PC-3 (cell line): ENCODE measurements around the gene BAAT. TPM values are rescaled to one million over a fixed set of nuclear protein-coding genes. Genes with fewer than 3 reads are reported as not detected.

ENCODE experiments used
- ATAC-seq: fragments of 200-7000 bp; cut with Tn5 transposase; 2 replicates; pipeline ENCODE4 v1.9.1; 2020; ENCODE audit warnings: mild to moderate bottlenecking, moderate library complexity
- BruUV-seq: library from RNA; stranded (reverse); fragments of 400-500 nt; replicated peaks from 2 replicates; lab custom pipeline; 2021; lab: Mats Ljungman, UMichigan
- CTCF ChIA-PET: fragments of 300-600 bp; sonication (Branson Sonifier 250); formaldehyde crosslinking; loops from one replicate; lab custom pipeline; 2022; ENCODE audit warnings: antibody characterized with exemption; lab: Charles Lee
- POLR2A ChIA-PET: fragments of 300-600 bp; sonication (Branson Sonifier 250); formaldehyde crosslinking; loops from one replicate; lab custom pipeline; 2022; ENCODE audit warnings: antibody characterized with exemption; ENCODE audit not compliant: unreplicated experiment; lab: Charles Lee
- DNase-seq: peaks from one replicate; pipeline ENCODE4 v3.0.0-alpha.2; 2015
- H2AFZ ChIP-seq: fragments of 300-600 bp; sonication (generic); 2 replicates; pipeline ENCODE4 v1.6.0; 2016; ENCODE audit warnings: antibody characterized with exemption, low read length
- H3F3A ChIP-seq: fragments of 300-600 bp; sonication (generic); one replicate; pipeline ENCODE4 v1.6.0; 2017; ENCODE audit warnings: antibody characterized with exemption, low read length, control low read depth, mild to moderate bottlenecking; ENCODE audit not compliant: unreplicated experiment
- H3K27ac ChIP-seq: fragments of 300-600 bp; sonication (generic); 2 replicates; pipeline ENCODE4 v1.5.1; 2016; ENCODE audit warnings: mild to moderate bottlenecking, low read length
- H3K27me3 ChIP-seq: fragments of 300-600 bp; sonication (generic); 2 replicates; pipeline ENCODE4 v1.6.1; 2016; ENCODE audit warnings: low read length, mixed read lengths
- H3K36me3 ChIP-seq: fragments of 300-600 bp; sonication (generic); 2 replicates; pipeline ENCODE4 v1.6.1; 2016; ENCODE audit warnings: low read depth, mixed run types, low read length, mixed read lengths
- H3K4me1 ChIP-seq: fragments of 300-600 bp; sonication (generic); 2 replicates; pipeline ENCODE4 v1.5.1; 2016; ENCODE audit warnings: low read length; ENCODE audit not compliant: insufficient read depth
- H3K4me2 ChIP-seq: fragments of 300-600 bp; sonication (generic); 2 replicates; pipeline ENCODE4 v1.6.0; 2016; ENCODE audit warnings: low read length
- H3K4me3 ChIP-seq: fragments of 300-600 bp; sonication (generic); 2 replicates; pipeline ENCODE4 v1.5.1; 2016; ENCODE audit warnings: mild to moderate bottlenecking, low read length, mixed read lengths
- H3K79me2 ChIP-seq: fragments of 300-600 bp; sonication (generic); 2 replicates; pipeline ENCODE4 v1.6.1; 2017; ENCODE audit warnings: low read length, mixed read lengths
- H3K9ac ChIP-seq: fragments of 300-600 bp; sonication (generic); 2 replicates; pipeline ENCODE4 v1.6.0; 2016; ENCODE audit warnings: mild to moderate bottlenecking, low read length
- H3K9me2 ChIP-seq: fragments of 300-600 bp; sonication (generic); replicated peaks from 2 replicates; pipeline ENCODE4 v1.6.1; 2016; ENCODE audit warnings: mixed run types, low read length, mixed read lengths
- H3K9me3 ChIP-seq: fragments of 300-600 bp; sonication (generic); 2 replicates; pipeline ENCODE4 v1.6.1; 2016; ENCODE audit warnings: low read length, mixed read lengths
- H4K20me1 ChIP-seq: fragments of 300-600 bp; sonication (generic); 2 replicates; pipeline ENCODE4 v1.6.1; 2016; ENCODE audit warnings: low read length, mixed read lengths
- CTCF ChIP-seq: fragments of 300-600 bp; sonication (generic); conservative IDR thresholded peaks from 2 replicates; pipeline ENCODE4 v1.5.1; 2017; ENCODE audit warnings: antibody characterized with exemption, low read depth, mild to moderate bottlenecking, low read length
- EZH2 ChIP-seq: fragments of 300-600 bp; sonication (generic); IDR thresholded peaks from one replicate; pipeline ENCODE4 v1.6.1; 2017; ENCODE audit warnings: antibody characterized with exemption, mild to moderate bottlenecking, low read length; ENCODE audit not compliant: unreplicated experiment
- EZH2phosphoT487 ChIP-seq: fragments of 300-600 bp; sonication (generic); IDR thresholded peaks from 2 replicates; pipeline ENCODE4 v1.6.1; 2018; ENCODE audit warnings: mild to moderate bottlenecking, antibody characterized with exemption, low read length, borderline replicate concordance
- intact Hi-C: fragments of 100-400 bp; cut with micrococcal nuclease; formaldehyde crosslinking; loops from 2 replicates; pipeline ENCODE4 v1.9.0; 2023
- total RNA-seq: library from RNA; depleted of rRNA; stranded (reverse); fragments of >200 nt; gene quantifications from 2 replicates; pipeline ENCODE4 v1.2.3, GENCODE V29; 2014

BAAT gene
- total RNA-seq, 1 experiment from 2014 or later: 0.07 TPM

GRCh38 chr9:101342595-101342994 is 42.2 kb downstream of the BAAT start:
- no peak for ATAC-seq
- no peak overlapping the region for H3K4me3 ChIP-seq
- no TSS peak for BruUV-seq
- no peak overlapping the region for H3K27ac ChIP-seq
- H3K36me3 ChIP-seq: no peaks in the 10 kb centered on the region
- H4K20me1 ChIP-seq: no peaks in the 10 kb centered on the region
- no peak overlapping the region for H2AFZ ChIP-seq
- intact Hi-C loops: no loop called here
- H3F3A ChIP-seq: no peaks in the 10 kb centered on the region
- no peak overlapping the region for H3K9ac ChIP-seq
- H3K4me2 ChIP-seq: no peak overlapping the region
- H3K9me2 ChIP-seq: no peaks in the 10 kb centered on the region
- H3K9me3 ChIP-seq: no peaks in the 10 kb centered on the region
- no peaks in the 10 kb centered on the region for H3K4me1 ChIP-seq
- H3K79me2 ChIP-seq: no peaks in the 10 kb centered on the region
- TF ChIP-seq CTCF (no peak), EZH2phosphoT487 (no peak)
- ChIA-PET CTCF (no interaction called here), POLR2A (no interaction called here)
- no peak for DNase-seq
- peaks cover 3% of the 10 kb centered on the region; the same call in 1 of the 2 replicates for H3K27me3 ChIP-seq

- Histone ChIP-seq H3K9ac (no peak overlapping the region), H4K20me1 (no peaks in the 10 kb centered on the region), H3K4me2 (no peak overlapping the region), H3K27me3 (peaks cover 4% of the 10 kb centered on the region; the same call in 1 of the 2 replicates), H3K36me3 (no peaks in the 10 kb centered on the region), H3K9me2 (no peaks in the 10 kb centered on the region), H3K4me3 (no peak overlapping the region), H3K9me3 (no peaks in the 10 kb centered on the region), H3K27ac (no peak overlapping the region), H3K79me2 (no peaks in the 10 kb centered on the region), H3F3A (no peaks in the 10 kb centered on the region), H3K4me1 (no peaks in the 10 kb centered on the region), H2AFZ (no peak overlapping the region)
- CTCF ChIA-PET: no interaction called here
- no TSS peak for BruUV-seq
- POLR2A ChIA-PET: no interaction called here
- intact Hi-C loops: no loop called here
- DNase-seq (no peak), ATAC-seq (no peak)
- TF ChIP-seq EZH2: no peak
- TF ChIP-seq CTCF: no peak
- TF ChIP-seq EZH2phosphoT487: no peak
Observed at GRCh38 chr9:101341958-101342357, 42.8 kb downstream of the BAAT start.

GRCh38 chr9:101337237-101337636 is 47.6 kb downstream of the BAAT start:
- no peaks in the 10 kb centered on the region for H3F3A ChIP-seq
- CTCF ChIA-PET: no interaction called here
- no peak overlapping the region for H3K27ac ChIP-seq
- H3K79me2 ChIP-seq: no peaks in the 10 kb centered on the region
- DNase-seq: no peak
- peaks cover 17% of the 10 kb centered on the region; the same call in 1 of the 2 replicates for H3K27me3 ChIP-seq
- TF ChIP-seq EZH2 (no peak), CTCF (no peak), EZH2phosphoT487 (no peak)
- no peaks in the 10 kb centered on the region for H4K20me1 ChIP-seq
- no peaks in the 10 kb centered on the region for H3K4me1 ChIP-seq
- POLR2A ChIA-PET: no interaction called here
- no peak overlapping the region for H3K4me2 ChIP-seq
- H2AFZ ChIP-seq: no peak overlapping the region
- H3K9me2 ChIP-seq: no peaks in the 10 kb centered on the region
- ATAC-seq: no peak
- H3K36me3 ChIP-seq: no peaks in the 10 kb centered on the region
- no TSS peak for BruUV-seq
- intact Hi-C loops: no loop called here
- H3K9me3 ChIP-seq: no peaks in the 10 kb centered on the region
- H3K4me3 ChIP-seq: no peak overlapping the region
- no peak overlapping the region for H3K9ac ChIP-seq
